T-helper 17 cell (primary cell): ENCODE results near the gene PAQR5. TPM values are rescaled to one million over a fixed set of nuclear protein-coding genes. Genes with fewer than 3 reads are reported as not detected.
"Not testable (repeated sequence)": the region's sequence is repeated elsewhere in the genome, so short reads cannot be mapped to it uniquely, and the experiment has no call there.

Experiments
- ATAC-seq: fragments of 150-1000 bp; cut with Tn5 transposase; 2 replicates; pipeline ENCODE4 v1.10.0; 2021; ENCODE audit warnings: mild to moderate bottlenecking, moderate library complexity
- DNase-seq, 3 donors: peaks; one replicate each; pipeline versions ENCODE4 v3.0.0 to v3.0.0-alpha.2; 2020 to 2021
- H3K9me3 ChIP-seq: one replicate; pipeline ENCODE4 v1.7.0; 2013; ENCODE audit warnings: low read length, mild to moderate bottlenecking; ENCODE audit not compliant: control insufficient read depth, poor library complexity, severe bottlenecking
- H3K27ac Mint-ChIP-seq: one replicate; pipeline ENCODE4 v1.8.0; 2022; ENCODE audit warnings: mild to moderate bottlenecking, moderate library complexity, mixed read lengths
- H3K27me3 Mint-ChIP-seq: one replicate; pipeline ENCODE4 v1.8.0; 2022; ENCODE audit warnings: mixed read lengths
- H3K36me3 Mint-ChIP-seq: one replicate; pipeline ENCODE4 v1.8.0; 2022; ENCODE audit warnings: low read depth, mixed read lengths
- H3K4me1 Mint-ChIP-seq: one replicate; pipeline ENCODE4 v1.8.0; 2022; ENCODE audit warnings: mild to moderate bottlenecking, mixed read lengths
- H3K4me3 Mint-ChIP-seq: one replicate; pipeline ENCODE4 v1.8.0; 2022; ENCODE audit warnings: mild to moderate bottlenecking, moderate library complexity, mixed read lengths
- total RNA-seq, 4 donors: library from RNA in 2 of 4; stranded (reverse) in 2 of 4; gene quantifications; one replicate each; pipeline ENCODE4 v1.2.3 and lab custom pipeline; 2022 to 2026

The PAQR5 gene
- total RNA-seq, 2 donors from 2014 or later, result not detected

GRCh38 chr15:69338535-69339213, 40.0 kb downstream of the PAQR5 start:
- Mint-ChIP-seq H3K27ac (no peak overlapping the region), H3K4me1 (no peaks in the 10 kb centered on the region), H3K4me3 (no peak overlapping the region), H3K27me3 (peaks cover 13% of the 10 kb centered on the region), H3K36me3 (no peaks in the 10 kb centered on the region)
- no peak for ATAC-seq
- H3K9me3 ChIP-seq, result no peaks in the 10 kb centered on the region
- DNase-seq, result no peak

DNA sequence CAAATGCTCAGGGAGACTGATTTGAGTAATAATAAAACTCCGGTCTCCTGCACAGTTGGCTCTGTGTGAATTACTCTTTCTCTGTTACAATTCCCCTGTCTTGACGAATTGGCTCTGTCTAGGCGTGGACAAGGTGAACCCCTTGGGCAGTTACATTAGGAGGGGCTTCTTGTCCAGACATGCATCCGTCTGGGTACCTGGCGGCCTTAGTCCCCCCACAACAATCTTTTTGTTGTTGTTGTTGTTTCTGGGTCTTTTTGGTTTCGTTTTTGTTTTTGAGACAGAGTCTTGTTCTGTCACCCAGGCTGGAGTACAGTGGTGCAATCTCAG, 40.5 kb downstream of the PAQR5 start:
- H3K4me3 Mint-ChIP-seq, result peak overlapping the region; percentile 36
- peaks cover 18% of the 10 kb centered on the region for H3K27me3 Mint-ChIP-seq
- H3K4me1 Mint-ChIP-seq, DNase-seq, H3K36me3 Mint-ChIP-seq, H3K27ac Mint-ChIP-seq, H3K9me3 ChIP-seq, ATAC-seq: not testable (repeated sequence)

- DNase-seq (no peak), ATAC-seq (no peak)
- no peaks in the 10 kb centered on the region for H3K9me3 ChIP-seq
- Mint-ChIP-seq H3K4me3 (no peak overlapping the region), H3K36me3 (no peaks in the 10 kb centered on the region), H3K4me1 (no peaks in the 10 kb centered on the region), H3K27ac (no peak overlapping the region), H3K27me3 (peaks cover 26% of the 10 kb centered on the region)
These were observed 41.7 kb downstream of the PAQR5 start for GRCh38 chr15:69340243-69340900.

- no peak for DNase-seq
- no peaks in the 10 kb centered on the region for H3K4me1 Mint-ChIP-seq
These were observed 42.6 kb downstream of the PAQR5 start for GRCh38 chr15:69341356-69341755.

DNA sequence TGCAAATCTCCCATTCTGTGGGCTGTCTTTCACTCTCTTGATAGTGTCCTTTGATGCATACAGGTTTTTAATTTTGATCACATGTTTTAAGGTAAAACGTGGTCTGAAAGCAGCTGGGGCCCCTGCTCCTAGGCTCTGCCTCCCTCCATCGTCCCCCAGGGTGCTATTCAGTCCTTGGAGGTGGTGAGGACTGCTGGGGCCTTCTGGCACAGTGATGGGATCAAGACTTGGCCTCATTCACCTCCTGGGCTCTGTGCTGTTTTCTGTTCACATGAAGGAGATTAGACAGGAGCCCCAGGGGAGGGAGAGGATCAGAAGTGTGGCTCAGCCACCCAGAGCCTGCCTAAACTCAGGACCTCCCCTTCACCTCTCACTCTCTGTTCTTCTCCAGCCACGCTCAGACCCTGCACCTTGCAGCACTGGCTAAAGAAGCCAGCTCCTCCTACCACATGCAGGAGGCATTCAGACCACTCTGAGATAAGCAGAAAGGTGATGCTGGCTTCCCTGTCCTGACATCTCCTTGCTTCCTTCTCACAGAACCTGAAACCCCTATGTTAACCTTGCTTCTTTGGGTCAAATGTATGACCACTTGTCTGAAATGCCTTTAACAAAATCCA, 43.9 kb downstream of the PAQR5 start:
- Mint-ChIP-seq H3K27ac (no peak overlapping the region), H3K27me3 (peaks cover 26% of the 10 kb centered on the region), H3K4me3 (no peak overlapping the region), H3K4me1 (no peaks in the 10 kb centered on the region), H3K36me3 (no peaks in the 10 kb centered on the region)
- DNase-seq (no peak), ATAC-seq (no peak)
- H3K9me3 ChIP-seq, result no peaks in the 10 kb centered on the region

More at GRCh38 chr15:69341356-69341755, 42.6 kb downstream of the PAQR5 start:
- Mint-ChIP-seq H3K4me3 (no peak overlapping the region), H3K36me3 (no peaks in the 10 kb centered on the region), H3K27me3 (peaks cover 26% of the 10 kb centered on the region), H3K27ac (no peak overlapping the region)
- ATAC-seq, result no peak
- no peaks in the 10 kb centered on the region for H3K9me3 ChIP-seq

GRCh38 chr15:69343133-69343532, 44.4 kb downstream of the PAQR5 start:
- H3K27ac Mint-ChIP-seq, result no peak overlapping the region
- H3K27me3 Mint-ChIP-seq, result peaks cover 26% of the 10 kb centered on the region
- H3K36me3 Mint-ChIP-seq, result no peaks in the 10 kb centered on the region
- H3K4me1 Mint-ChIP-seq, result no peaks in the 10 kb centered on the region
- H3K9me3 ChIP-seq, result no peaks in the 10 kb centered on the region
- no peak for ATAC-seq
- no peak overlapping the region for H3K4me3 Mint-ChIP-seq
- DNase-seq, result no peak

- ATAC-seq (no peak), DNase-seq (no peak)
- Mint-ChIP-seq H3K36me3 (no peaks in the 10 kb centered on the region), H3K4me3 (no peak overlapping the region), H3K27me3 (peaks cover 26% of the 10 kb centered on the region), H3K27ac (no peak overlapping the region), H3K4me1 (no peaks in the 10 kb centered on the region)
- no peaks in the 10 kb centered on the region for H3K9me3 ChIP-seq
These were observed 45.5 kb downstream of the PAQR5 start for GRCh38 chr15:69344238-69344637.

GRCh38 chr15:69346112-69346511, 47.4 kb downstream of the PAQR5 start:
- no peak overlapping the region for H3K27ac Mint-ChIP-seq
- peaks cover 26% of the 10 kb centered on the region for H3K27me3 Mint-ChIP-seq
- H3K4me3 Mint-ChIP-seq, result no peak overlapping the region
- no peaks in the 10 kb centered on the region for H3K9me3 ChIP-seq
- H3K4me1 Mint-ChIP-seq, result no peaks in the 10 kb centered on the region
- ATAC-seq (no peak), DNase-seq (no peak)
- peaks cover 2% of the 10 kb centered on the region for H3K36me3 Mint-ChIP-seq

GRCh38 chr15:69351333-69351732, 52.6 kb downstream of the PAQR5 start:
- no peak overlapping the region for H3K4me3 Mint-ChIP-seq
- DNase-seq (no peak), ATAC-seq (no peak)
- peaks cover 2% of the 10 kb centered on the region for H3K36me3 Mint-ChIP-seq
- no peaks in the 10 kb centered on the region for H3K9me3 ChIP-seq
- no peak overlapping the region for H3K27ac Mint-ChIP-seq
- no peaks in the 10 kb centered on the region for H3K27me3 Mint-ChIP-seq
- H3K4me1 Mint-ChIP-seq, result no peaks in the 10 kb centered on the region

- Mint-ChIP-seq H3K4me3 (no peak overlapping the region), H3K27me3 (no peaks in the 10 kb centered on the region), H3K27ac (no peak overlapping the region), H3K36me3 (peaks cover 2% of the 10 kb centered on the region), H3K4me1 (no peaks in the 10 kb centered on the region)
- no peak for ATAC-seq
- H3K9me3 ChIP-seq, result no peaks in the 10 kb centered on the region
- DNase-seq, result no peak
These were observed 53.2 kb downstream of the PAQR5 start for GRCh38 chr15:69351884-69352283.

GRCh38 chr15:69357773-69358771, 59.4 kb downstream of the PAQR5 start:
- H3K36me3 Mint-ChIP-seq, result no peaks in the 10 kb centered on the region
- ATAC-seq (no peak), DNase-seq (no peak)
- peaks cover 17% of the 10 kb centered on the region for H3K27me3 Mint-ChIP-seq
- H3K4me3 Mint-ChIP-seq, result no peak overlapping the region
- no peak overlapping the region for H3K27ac Mint-ChIP-seq
- no peaks in the 10 kb centered on the region for H3K4me1 Mint-ChIP-seq
- no peaks in the 10 kb centered on the region for H3K9me3 ChIP-seq

DNA sequence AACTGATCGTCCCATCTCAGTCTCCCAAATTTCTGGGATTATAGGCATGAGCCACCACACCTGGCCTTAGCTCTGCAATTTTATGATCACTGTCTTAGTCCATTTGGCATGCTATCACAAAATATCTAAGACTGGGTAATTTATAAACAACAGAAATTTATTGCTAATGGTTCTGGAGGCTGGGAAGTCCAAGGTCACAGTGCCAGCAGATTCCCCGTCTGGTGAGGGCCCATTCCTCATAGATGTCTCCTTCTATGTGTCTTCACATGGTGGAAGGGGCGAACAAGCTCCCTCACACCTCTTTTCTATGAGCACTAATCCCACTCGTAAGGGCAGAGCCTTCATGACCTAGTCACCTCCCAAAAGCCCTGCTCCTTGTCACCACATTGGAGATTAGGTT, 60.1 kb downstream of the PAQR5 start:
- no peaks in the 10 kb centered on the region for H3K9me3 ChIP-seq
- ATAC-seq (no peak), DNase-seq (no peak)
- Mint-ChIP-seq H3K4me1 (no peaks in the 10 kb centered on the region), H3K36me3 (no peaks in the 10 kb centered on the region), H3K27ac (no peak overlapping the region), H3K27me3 (peaks cover 19% of the 10 kb centered on the region), H3K4me3 (no peak overlapping the region)

DNA sequence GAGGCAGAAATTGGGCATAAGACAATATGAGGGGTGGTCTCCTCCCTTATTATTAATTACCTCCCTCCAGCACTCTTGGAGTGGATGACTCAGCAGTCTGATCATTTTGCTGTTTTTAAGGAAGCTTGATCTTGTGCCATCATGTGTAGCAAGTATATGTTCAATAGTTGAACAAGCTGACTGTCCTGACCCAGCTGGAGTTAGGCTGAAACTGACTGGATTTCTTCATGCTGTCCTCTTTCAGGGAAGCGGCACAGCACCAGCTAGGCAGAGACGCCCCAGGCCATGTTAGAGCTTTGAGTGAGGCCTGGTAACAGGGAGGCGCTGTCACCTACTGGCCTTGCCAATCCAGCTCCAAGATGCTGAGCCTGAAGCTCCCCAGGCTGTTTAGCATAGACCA, 61.0 kb downstream of the PAQR5 start:
- no peaks in the 10 kb centered on the region for H3K9me3 ChIP-seq
- Mint-ChIP-seq H3K27me3 (peaks cover 19% of the 10 kb centered on the region), H3K4me1 (no peaks in the 10 kb centered on the region), H3K4me3 (no peak overlapping the region), H3K36me3 (no peaks in the 10 kb centered on the region), H3K27ac (no peak overlapping the region)
- DNase-seq (no peak), ATAC-seq (no peak)
